Measurements from ENCODE around the gene SLC25A41.

GRCh38 chr19:6396305-6396704 lies 37.3 kb downstream of the SLC25A41 start:
- TF ChIP-seq CTCF (IDR thresholded peaks at IDR 0.05), result no peak
- TF ChIP-seq POLR2A (IDR thresholded peaks at IDR 0.05), result no peak

Data from right lobe of liver (tissue), 4 donors.